ENCODE data around the gene SLC49A4.

Gene SLC49A4

DNA sequence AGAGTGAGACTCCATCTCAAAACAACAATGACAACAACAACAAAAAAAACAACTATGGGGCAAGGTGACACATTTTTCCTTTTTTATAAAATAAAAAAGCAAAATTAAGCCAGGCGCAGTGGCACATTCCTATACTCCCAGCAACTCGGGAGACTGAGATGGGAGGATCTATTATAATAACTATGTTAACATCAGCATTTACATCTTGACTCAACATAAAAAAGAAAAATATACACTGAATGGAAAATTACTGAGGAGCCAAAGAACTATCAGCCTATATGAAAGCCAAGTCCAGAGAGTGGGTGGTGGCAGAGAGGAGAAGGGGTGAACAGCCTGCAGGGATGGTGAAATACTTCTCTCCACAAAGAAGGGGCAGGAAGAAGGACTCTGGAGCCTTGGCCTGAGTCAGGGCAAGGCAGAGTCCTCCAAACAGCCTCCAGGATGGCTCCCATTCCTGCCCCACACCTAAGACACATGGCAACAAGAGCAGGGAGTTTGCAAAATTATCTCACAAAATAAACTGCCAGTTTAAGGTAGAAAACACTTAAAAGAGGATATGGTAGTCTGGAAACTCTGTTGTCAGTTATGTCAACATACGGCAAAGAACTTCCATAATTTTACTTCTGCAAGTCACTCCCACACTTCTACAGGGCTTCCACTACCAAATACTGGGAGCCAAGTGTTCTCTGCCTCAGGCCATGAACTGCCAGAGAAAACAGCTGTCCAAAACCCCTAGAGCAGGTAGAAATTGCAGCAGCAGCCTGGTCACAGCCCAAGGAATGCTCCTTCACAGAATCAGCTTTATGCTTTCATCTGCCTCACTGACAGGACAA, 27.1 kb upstream of the SLC49A4 start:
- peak overlapping the region; percentile 13 to 48 for H3K27ac ChIP-seq (ENCODE audit: low read depth in 2 of 2, low read length in 2 of 2)
- H3K9ac ChIP-seq (ENCODE audit: low read depth in 1 of 2, low read length in 2 of 2) = no peak overlapping the region
- H3K4me3 ChIP-seq (ENCODE audit: low read length in 2 of 2) = no peak overlapping the region
- H3K4me1 ChIP-seq (ENCODE audit: control insufficient read depth in 2 of 2, insufficient read depth in 2 of 2, low read length in 2 of 2) = no peaks in the 10 kb centered on the region
- no peaks in the 10 kb centered on the region for H3K9me3 ChIP-seq (ENCODE audit: control insufficient read depth in 2 of 2, low read length in 2 of 2)
- no peaks in the 10 kb centered on the region for H3K36me3 ChIP-seq (ENCODE audit: control insufficient read depth in 2 of 2, insufficient read depth in 2 of 2, low read length in 2 of 2)
- no peaks in the 10 kb centered on the region for H3K27me3 ChIP-seq (ENCODE audit: control insufficient read depth in 2 of 2, insufficient read depth in 2 of 2, low read length in 2 of 2)

DNA sequence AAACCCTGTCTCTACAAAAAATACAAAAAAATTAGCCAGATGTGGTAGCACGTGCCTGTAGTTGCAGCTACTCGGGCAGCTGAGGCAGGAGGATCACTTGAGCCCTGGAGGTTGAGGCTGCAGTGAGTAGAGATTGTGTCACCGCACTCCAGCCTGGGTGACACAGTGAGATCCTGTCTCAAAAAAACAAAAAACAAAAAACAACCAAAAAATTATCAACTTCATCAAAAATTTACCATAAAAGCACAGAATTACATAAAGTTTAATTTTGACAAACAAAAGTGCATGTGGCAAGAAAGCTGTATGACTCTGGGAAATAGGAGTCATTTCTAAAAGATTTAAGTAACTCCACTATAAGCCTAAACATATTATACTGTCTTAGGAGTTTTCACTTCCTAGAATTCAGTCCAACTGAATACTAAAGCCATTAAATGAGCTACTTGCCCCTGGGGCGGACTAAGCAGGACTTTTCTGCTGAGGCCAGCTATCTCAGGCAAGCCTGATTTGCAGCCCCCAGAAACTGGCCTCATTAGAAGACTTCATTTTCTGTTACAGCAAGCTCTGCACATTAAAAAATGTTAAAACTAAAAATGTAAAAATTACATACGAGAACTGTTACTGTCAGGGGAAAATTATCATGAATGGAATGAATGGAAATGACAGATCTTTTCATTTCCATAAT, 24.2 kb upstream of the SLC49A4 start:
- H3K27ac ChIP-seq (ENCODE audit: low read depth in 2 of 2, low read length in 2 of 2) = no peak overlapping the region

DNA sequence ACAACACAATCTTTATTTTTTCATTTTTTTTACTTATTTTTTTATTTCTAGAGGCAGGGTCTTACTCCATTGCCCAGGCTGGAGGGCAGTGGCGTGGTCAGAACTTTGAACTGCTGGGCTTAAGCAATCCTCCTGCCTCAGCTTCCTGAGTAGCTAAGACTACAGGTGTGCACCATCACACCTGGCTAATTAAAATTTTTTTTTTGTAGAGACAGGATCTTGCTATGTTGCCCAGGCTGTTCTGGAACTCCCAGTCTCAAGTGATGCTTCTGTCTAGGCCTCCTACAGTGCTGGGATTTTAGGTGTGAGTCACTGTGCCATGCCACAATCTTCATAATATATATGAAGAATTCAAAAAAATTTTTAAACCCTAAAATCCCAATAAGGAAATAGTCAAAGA, 22.0 kb upstream of the SLC49A4 start:
- no peak overlapping the region for H3K4me3 ChIP-seq (ENCODE audit: low read length in 2 of 2)
- H3K4me1 ChIP-seq (ENCODE audit: control insufficient read depth in 2 of 2, insufficient read depth in 2 of 2, low read length in 2 of 2) = no peaks in the 10 kb centered on the region
- H3K9me3 ChIP-seq (ENCODE audit: control insufficient read depth in 2 of 2, low read length in 2 of 2) = no peaks in the 10 kb centered on the region
- no peak overlapping the region for H3K9ac ChIP-seq (ENCODE audit: low read depth in 1 of 2, low read length in 2 of 2)
- H3K27me3 ChIP-seq (ENCODE audit: control insufficient read depth in 2 of 2, insufficient read depth in 2 of 2, low read length in 2 of 2) = no peaks in the 10 kb centered on the region
- H3K27ac ChIP-seq (ENCODE audit: low read depth in 2 of 2, low read length in 2 of 2) = no peak overlapping the region
- peaks cover 0 to 4% of the 10 kb centered on the region in 2 donors for H3K36me3 ChIP-seq (ENCODE audit: control insufficient read depth in 2 of 2, insufficient read depth in 2 of 2, low read length in 2 of 2)

More for the DNA sequence above, 24.2 kb upstream of the SLC49A4 start:
- no peak overlapping the region for H3K4me3 ChIP-seq (ENCODE audit: low read length in 2 of 2)
- peaks cover 0 to 4% of the 10 kb centered on the region in 2 donors for H3K36me3 ChIP-seq (ENCODE audit: control insufficient read depth in 2 of 2, insufficient read depth in 2 of 2, low read length in 2 of 2)
- no peaks in the 10 kb centered on the region for H3K9me3 ChIP-seq (ENCODE audit: control insufficient read depth in 2 of 2, low read length in 2 of 2)
- H3K4me1 ChIP-seq (ENCODE audit: control insufficient read depth in 2 of 2, insufficient read depth in 2 of 2, low read length in 2 of 2) = no peaks in the 10 kb centered on the region
- H3K9ac ChIP-seq (ENCODE audit: low read depth in 1 of 2, low read length in 2 of 2) = no peak overlapping the region
- no peaks in the 10 kb centered on the region for H3K27me3 ChIP-seq (ENCODE audit: control insufficient read depth in 2 of 2, insufficient read depth in 2 of 2, low read length in 2 of 2)

DNA sequence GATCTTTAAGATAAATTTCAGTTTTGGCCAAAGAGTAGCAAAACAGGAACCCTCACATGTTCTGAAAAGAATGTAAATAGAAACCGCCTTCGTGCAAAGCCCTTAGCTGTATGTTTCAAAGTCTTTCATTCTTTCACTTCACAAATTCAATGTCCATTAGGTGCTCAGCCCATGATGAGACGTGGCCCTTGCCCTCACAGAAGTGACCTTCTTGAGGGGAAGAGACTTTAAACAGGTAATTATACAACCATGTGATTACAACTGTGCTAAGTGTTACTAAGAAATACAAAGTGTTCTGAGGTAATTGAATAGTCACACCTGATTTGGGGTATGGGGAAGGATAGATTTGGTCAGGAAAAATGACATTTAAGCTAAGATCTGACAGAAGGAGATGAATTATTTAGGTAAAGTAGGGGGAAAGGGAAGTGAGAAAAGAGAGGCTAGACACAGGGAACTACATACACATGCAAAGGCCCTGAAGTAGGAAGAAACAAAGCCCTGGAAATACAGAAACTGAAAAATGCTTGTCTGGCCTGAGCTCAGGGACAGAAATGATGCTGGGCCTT, 20.8 kb upstream of the SLC49A4 start:
- Histone ChIP-seq H3K36me3 (ENCODE audit: control insufficient read depth in 2 of 2, insufficient read depth in 2 of 2, low read length in 2 of 2) (peaks cover 0 to 4% of the 10 kb centered on the region in 2 donors), H3K27ac (ENCODE audit: low read depth in 2 of 2, low read length in 2 of 2) (peak overlapping the region; percentile 14 to 65), H3K9ac (ENCODE audit: low read depth in 1 of 2, low read length in 2 of 2) (no peak overlapping the region), H3K9me3 (ENCODE audit: control insufficient read depth in 2 of 2, low read length in 2 of 2) (no peaks in the 10 kb centered on the region), H3K4me3 (ENCODE audit: low read length in 2 of 2) (no peak overlapping the region), H3K4me1 (ENCODE audit: control insufficient read depth in 2 of 2, insufficient read depth in 2 of 2, low read length in 2 of 2) (no peaks in the 10 kb centered on the region), H3K27me3 (ENCODE audit: control insufficient read depth in 2 of 2, insufficient read depth in 2 of 2, low read length in 2 of 2) (no peaks in the 10 kb centered on the region)

- Histone ChIP-seq H3K9ac (ENCODE audit: low read depth in 1 of 2, low read length in 2 of 2) (no peak overlapping the region), H3K36me3 (ENCODE audit: control insufficient read depth in 2 of 2, insufficient read depth in 2 of 2, low read length in 2 of 2) (peaks cover 0 to 4% of the 10 kb centered on the region in 2 donors), H3K9me3 (ENCODE audit: control insufficient read depth in 2 of 2, low read length in 2 of 2) (no peaks in the 10 kb centered on the region), H3K27ac (ENCODE audit: low read depth in 2 of 2, low read length in 2 of 2) (peak overlapping the region; percentile 14 to 65), H3K27me3 (ENCODE audit: control insufficient read depth in 2 of 2, insufficient read depth in 2 of 2, low read length in 2 of 2) (no peaks in the 10 kb centered on the region), H3K4me3 (ENCODE audit: low read length in 2 of 2) (no peak overlapping the region), H3K4me1 (ENCODE audit: control insufficient read depth in 2 of 2, insufficient read depth in 2 of 2, low read length in 2 of 2) (no peaks in the 10 kb centered on the region)
Measured at GRCh38 chr3:122774564-122774963, 20.3 kb upstream of the SLC49A4 start.

- Histone ChIP-seq H3K36me3 (ENCODE audit: control insufficient read depth in 2 of 2, insufficient read depth in 2 of 2, low read length in 2 of 2) (peaks cover 0 to 4% of the 10 kb centered on the region in 2 donors), H3K27me3 (ENCODE audit: control insufficient read depth in 2 of 2, insufficient read depth in 2 of 2, low read length in 2 of 2) (no peaks in the 10 kb centered on the region), H3K27ac (ENCODE audit: low read depth in 2 of 2, low read length in 2 of 2) (no peak overlapping the region), H3K4me1 (ENCODE audit: control insufficient read depth in 2 of 2, insufficient read depth in 2 of 2, low read length in 2 of 2) (no peaks in the 10 kb centered on the region), H3K9ac (ENCODE audit: low read depth in 1 of 2, low read length in 2 of 2) (no peak overlapping the region), H3K4me3 (ENCODE audit: low read length in 2 of 2) (no peak overlapping the region), H3K9me3 (ENCODE audit: control insufficient read depth in 2 of 2, low read length in 2 of 2) (no peaks in the 10 kb centered on the region)
Measured at GRCh38 chr3:122776675-122777468, 18.0 kb upstream of the SLC49A4 start.

- no peaks in the 10 kb centered on the region for H3K4me1 ChIP-seq (ENCODE audit: control insufficient read depth in 2 of 2, insufficient read depth in 2 of 2, low read length in 2 of 2)
- H3K9ac ChIP-seq (ENCODE audit: low read depth in 1 of 2, low read length in 2 of 2) = no peak overlapping the region
- no peaks in the 10 kb centered on the region for H3K27me3 ChIP-seq (ENCODE audit: control insufficient read depth in 2 of 2, insufficient read depth in 2 of 2, low read length in 2 of 2)
- peaks cover 0 to 4% of the 10 kb centered on the region in 2 donors for H3K36me3 ChIP-seq (ENCODE audit: control insufficient read depth in 2 of 2, insufficient read depth in 2 of 2, low read length in 2 of 2)
- no peak overlapping the region for H3K4me3 ChIP-seq (ENCODE audit: low read length in 2 of 2)
- no peak overlapping the region for H3K27ac ChIP-seq (ENCODE audit: low read depth in 2 of 2, low read length in 2 of 2)
- no peaks in the 10 kb centered on the region for H3K9me3 ChIP-seq (ENCODE audit: control insufficient read depth in 2 of 2, low read length in 2 of 2)
Measured at GRCh38 chr3:122777563-122777962, 17.3 kb upstream of the SLC49A4 start.

- Histone ChIP-seq H3K27ac (ENCODE audit: low read depth in 2 of 2, low read length in 2 of 2) (no peak overlapping the region), H3K4me1 (ENCODE audit: control insufficient read depth in 2 of 2, insufficient read depth in 2 of 2, low read length in 2 of 2) (peaks cover 0 to 6% of the 10 kb centered on the region in 2 donors), H3K4me3 (ENCODE audit: low read length in 2 of 2) (no peak overlapping the region), H3K9ac (ENCODE audit: low read depth in 1 of 2, low read length in 2 of 2) (no peak overlapping the region), H3K27me3 (ENCODE audit: control insufficient read depth in 2 of 2, insufficient read depth in 2 of 2, low read length in 2 of 2) (no peaks in the 10 kb centered on the region), H3K9me3 (ENCODE audit: control insufficient read depth in 2 of 2, low read length in 2 of 2) (no peaks in the 10 kb centered on the region), H3K36me3 (ENCODE audit: control insufficient read depth in 2 of 2, insufficient read depth in 2 of 2, low read length in 2 of 2) (no peaks in the 10 kb centered on the region)
Measured at GRCh38 chr3:122782804-122783203, 12.1 kb upstream of the SLC49A4 start.

DNA sequence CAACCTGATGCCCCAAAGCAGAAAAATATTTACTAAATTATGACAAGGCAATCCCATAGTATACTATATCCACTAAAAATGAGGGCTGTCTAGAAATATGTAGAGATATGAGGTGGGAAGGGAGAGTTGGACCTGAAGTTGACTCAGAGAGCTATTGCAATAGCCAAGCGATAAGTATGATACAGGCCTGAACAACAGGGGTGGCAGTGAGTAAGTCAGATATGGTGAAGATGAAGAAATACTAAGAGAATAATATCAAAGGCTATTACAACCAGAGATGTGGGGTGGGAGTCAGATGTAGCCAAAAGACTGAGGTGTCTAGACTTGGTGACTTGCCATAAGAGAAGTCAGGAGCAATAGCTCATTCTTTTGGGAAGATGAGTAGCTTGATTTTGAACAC, 10.4 kb upstream of the SLC49A4 start:
- H3K27me3 ChIP-seq (ENCODE audit: control insufficient read depth in 2 of 2, insufficient read depth in 2 of 2, low read length in 2 of 2) = no peaks in the 10 kb centered on the region
- no peaks in the 10 kb centered on the region for H3K9me3 ChIP-seq (ENCODE audit: control insufficient read depth in 2 of 2, low read length in 2 of 2)
- H3K9ac ChIP-seq (ENCODE audit: low read depth in 1 of 2, low read length in 2 of 2) = no peak overlapping the region
- no peaks in the 10 kb centered on the region for H3K36me3 ChIP-seq (ENCODE audit: control insufficient read depth in 2 of 2, insufficient read depth in 2 of 2, low read length in 2 of 2)
- H3K4me1 ChIP-seq (ENCODE audit: control insufficient read depth in 2 of 2, insufficient read depth in 2 of 2, low read length in 2 of 2) = peaks cover 0 to 6% of the 10 kb centered on the region in 2 donors
- H3K4me3 ChIP-seq (ENCODE audit: low read length in 2 of 2) = no peak overlapping the region
- no peak overlapping the region for H3K27ac ChIP-seq (ENCODE audit: low read depth in 2 of 2, low read length in 2 of 2)

Measured in mucosa of rectum (tissue), 2 donors.